ENCODE results near the gene LRCH3. TPM values are rescaled to one million over a fixed set of nuclear protein-coding genes. Genes with fewer than 3 reads are reported as not detected.

The LRCH3 gene
- total and polyA plus RNA-seq, 7 experiments from 2014 or later = 13.5 to 75.5 (median 58.8) TPM

DNA sequence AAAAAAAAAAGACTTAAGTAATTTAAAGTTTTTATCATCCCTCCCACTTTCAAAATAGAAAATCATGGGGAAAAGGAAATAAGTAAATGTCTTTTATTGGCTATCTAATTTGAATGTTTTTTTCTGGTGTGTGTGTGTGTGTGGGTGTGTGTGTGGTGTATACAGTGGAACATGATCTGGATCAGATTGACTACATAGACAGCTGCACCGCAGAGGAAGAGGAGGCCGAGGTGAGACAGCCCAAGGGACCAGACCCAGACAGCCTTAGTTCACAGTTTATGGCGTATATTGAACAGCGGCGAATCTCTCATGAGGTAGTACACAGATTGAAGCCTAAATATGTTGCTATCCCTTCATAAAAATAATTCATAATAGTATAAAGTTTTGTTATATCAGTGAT is 44.5 kb downstream of the LRCH3 start:
- Histone ChIP-seq H3K27me3 (ENCODE audit: control insufficient read depth in 2 of 2, insufficient read depth in 2 of 2, low read length in 2 of 2) (no peaks in the 10 kb centered on the region), H3K9me3 (ENCODE audit: control insufficient read depth in 2 of 3, low read length in 3 of 3) (no peaks in the 10 kb centered on the region), H3K4me1 (ENCODE audit: control insufficient read depth in 2 of 2, insufficient read depth in 2 of 2, low read length in 2 of 2) (no peaks in the 10 kb centered on the region), H3K27ac (ENCODE audit: low read depth, low read length) (no peak overlapping the region), H3K36me3 (ENCODE audit: control insufficient read depth in 2 of 3, insufficient read depth in 3 of 3, low read length in 3 of 3) (peaks cover 11 to 60% (median 12%) of the 10 kb centered on the region in 3 experiments), H3K4me3 (ENCODE audit: low read length) (no peak overlapping the region)
- Mint-ChIP-seq H3K9me3 (no peaks in the 10 kb centered on the region), H3K36me3 (peaks cover 7 to 38% (median 20%) of the 10 kb centered on the region in 5 donors), H3K27ac (peak overlapping the region in 2 of 9 donors; percentile 3 to 45), H3K4me1 (peaks cover 0 to 6% (median 0%) of the 10 kb centered on the region in 7 donors), H3K27me3 (no peaks in the 10 kb centered on the region), H3K4me3 (no peak overlapping the region)
- ChIA-PET POLR2A (interaction anchor here (0.7 kb wide), 1 partner anchor 107 kb away, joined by 3 read pairs; no protein-coding TSS in a partner anchor), CTCF (no interaction called here)
- DNase-seq = no peak
- ATAC-seq = no peak
- intact Hi-C loops (cut with micrococcal nuclease) = no loop called here

- H3K36me3 ChIP-seq (ENCODE audit: control insufficient read depth in 2 of 3, insufficient read depth in 3 of 3, low read length in 3 of 3) = peaks cover 12 to 62% (median 18%) of the 10 kb centered on the region in 3 experiments
- H3K9me3 ChIP-seq (ENCODE audit: control insufficient read depth in 2 of 3, low read length in 3 of 3) = no peaks in the 10 kb centered on the region
- intact Hi-C loops (cut with micrococcal nuclease) = no loop called here
- CTCF ChIA-PET = no interaction called here
- ATAC-seq = no peak
- POLR2A ChIA-PET = no interaction called here
- no peaks in the 10 kb centered on the region for H3K4me1 ChIP-seq (ENCODE audit: control insufficient read depth in 2 of 2, insufficient read depth in 2 of 2, low read length in 2 of 2)
- no peak overlapping the region for H3K4me3 ChIP-seq (ENCODE audit: low read length)
- Mint-ChIP-seq H3K27ac (peak overlapping the region in 1 of 9 donors; percentile 25), H3K9me3 (no peaks in the 10 kb centered on the region), H3K27me3 (no peaks in the 10 kb centered on the region), H3K36me3 (peaks cover 7 to 40% (median 21%) of the 10 kb centered on the region in 5 donors), H3K4me3 (no peak overlapping the region), H3K4me1 (peaks cover 0 to 6% (median 0%) of the 10 kb centered on the region in 7 donors)
- no peak for DNase-seq
- no peak overlapping the region for H3K27ac ChIP-seq (ENCODE audit: low read depth, low read length)
- no peaks in the 10 kb centered on the region for H3K27me3 ChIP-seq (ENCODE audit: control insufficient read depth in 2 of 2, insufficient read depth in 2 of 2, low read length in 2 of 2)
Measured at GRCh38 chr3:197836244-197836643, 45.2 kb downstream of the LRCH3 start.

DNA sequence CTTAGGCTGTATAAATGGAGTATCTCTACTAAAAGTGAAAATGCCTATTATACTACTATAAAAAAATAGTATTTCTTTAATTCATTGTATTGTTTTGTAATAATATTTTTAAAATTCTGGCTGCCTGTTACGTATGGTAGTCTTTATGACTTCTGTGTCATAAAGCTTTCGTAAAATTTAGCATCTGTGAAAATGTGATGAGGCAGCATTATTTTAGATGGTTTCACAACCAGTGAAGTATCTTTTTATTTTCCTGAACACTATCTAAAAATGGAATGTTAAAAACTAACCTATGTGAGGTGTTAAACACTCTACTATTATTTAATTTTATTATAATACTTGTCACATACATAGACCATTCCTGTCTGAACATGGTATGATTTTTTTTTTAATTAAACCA is 46.2 kb downstream of the LRCH3 start:
- H3K4me3 ChIP-seq (ENCODE audit: low read length) = no peak overlapping the region
- CTCF ChIA-PET = no interaction called here
- intact Hi-C loops (cut with micrococcal nuclease) = no loop called here
- ATAC-seq = no peak
- H3K27ac ChIP-seq (ENCODE audit: low read depth, low read length) = no peak overlapping the region
- peaks cover 7 to 64% (median 26%) of the 10 kb centered on the region in 3 experiments for H3K36me3 ChIP-seq (ENCODE audit: control insufficient read depth in 2 of 3, insufficient read depth in 3 of 3, low read length in 3 of 3)
- no peaks in the 10 kb centered on the region for H3K27me3 Mint-ChIP-seq
- POLR2A ChIA-PET = no interaction called here
- peaks cover 0 to 6% (median 0%) of the 10 kb centered on the region in 7 donors for H3K4me1 Mint-ChIP-seq
- no peak overlapping the region for H3K27ac Mint-ChIP-seq
- H3K9me3 Mint-ChIP-seq = no peaks in the 10 kb centered on the region
- H3K36me3 Mint-ChIP-seq = peaks cover 2 to 44% (median 22%) of the 10 kb centered on the region in 5 donors
- H3K4me3 Mint-ChIP-seq = no peak overlapping the region
- H3K4me1 ChIP-seq (ENCODE audit: control insufficient read depth in 2 of 2, insufficient read depth in 2 of 2, low read length in 2 of 2) = no peaks in the 10 kb centered on the region
- H3K27me3 ChIP-seq (ENCODE audit: control insufficient read depth in 2 of 2, insufficient read depth in 2 of 2, low read length in 2 of 2) = no peaks in the 10 kb centered on the region
- DNase-seq = no peak
- H3K9me3 ChIP-seq (ENCODE audit: control insufficient read depth in 2 of 3, low read length in 3 of 3) = no peaks in the 10 kb centered on the region

DNA sequence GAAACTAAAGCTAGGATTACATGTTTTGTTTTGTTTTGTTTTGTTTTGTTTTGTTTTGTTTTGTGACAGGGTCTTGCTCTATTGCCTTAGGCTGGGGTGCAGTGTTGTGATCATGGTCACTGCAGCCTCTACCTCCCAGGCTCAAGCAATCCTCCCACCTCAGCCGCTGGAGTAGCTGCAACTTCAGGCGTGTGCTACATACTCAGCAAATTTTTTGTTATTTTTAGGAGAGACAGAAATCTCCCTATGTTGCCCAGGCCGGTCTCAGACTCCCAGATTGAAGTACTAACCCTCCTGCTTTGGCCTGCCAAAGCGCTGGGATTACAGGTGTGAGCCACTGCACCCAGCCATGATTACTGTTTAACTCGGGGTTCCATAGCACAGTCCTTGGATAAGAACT is 50.7 kb downstream of the LRCH3 start:
- Mint-ChIP-seq H3K36me3 (peaks cover 6 to 50% (median 28%) of the 10 kb centered on the region in 5 donors), H3K4me1 (peaks cover 0 to 17% (median 2%) of the 10 kb centered on the region in 7 donors), H3K27me3 (no peaks in the 10 kb centered on the region), H3K4me3 (no peak overlapping the region), H3K27ac (peak overlapping the region in 2 of 9 donors; percentile 16 to 19), H3K9me3 (peaks cover 0 to 1% (median 0%) of the 10 kb centered on the region in 11 donors)
- H3K9me3 ChIP-seq (ENCODE audit: control insufficient read depth in 2 of 3, low read length in 3 of 3) = no peaks in the 10 kb centered on the region
- ATAC-seq (no peak), DNase-seq (no peak)
- CTCF ChIA-PET = interaction anchor here (0.6 kb wide), 1 partner anchor 10 kb away, joined by 3 read pairs; no protein-coding TSS in a partner anchor
- intact Hi-C loops (cut with micrococcal nuclease) = no loop called here
- no peak overlapping the region for H3K4me3 ChIP-seq (ENCODE audit: low read length)
- no peak overlapping the region for H3K27ac ChIP-seq (ENCODE audit: low read depth, low read length)
- no peaks in the 10 kb centered on the region for H3K27me3 ChIP-seq (ENCODE audit: control insufficient read depth in 2 of 2, insufficient read depth in 2 of 2, low read length in 2 of 2)
- H3K4me1 ChIP-seq (ENCODE audit: control insufficient read depth in 2 of 2, insufficient read depth in 2 of 2, low read length in 2 of 2) = no peaks in the 10 kb centered on the region
- H3K36me3 ChIP-seq (ENCODE audit: control insufficient read depth in 2 of 3, insufficient read depth in 3 of 3, low read length in 3 of 3) = peaks cover 0 to 52% (median 27%) of the 10 kb centered on the region in 3 experiments
- POLR2A ChIA-PET = no interaction called here

DNA sequence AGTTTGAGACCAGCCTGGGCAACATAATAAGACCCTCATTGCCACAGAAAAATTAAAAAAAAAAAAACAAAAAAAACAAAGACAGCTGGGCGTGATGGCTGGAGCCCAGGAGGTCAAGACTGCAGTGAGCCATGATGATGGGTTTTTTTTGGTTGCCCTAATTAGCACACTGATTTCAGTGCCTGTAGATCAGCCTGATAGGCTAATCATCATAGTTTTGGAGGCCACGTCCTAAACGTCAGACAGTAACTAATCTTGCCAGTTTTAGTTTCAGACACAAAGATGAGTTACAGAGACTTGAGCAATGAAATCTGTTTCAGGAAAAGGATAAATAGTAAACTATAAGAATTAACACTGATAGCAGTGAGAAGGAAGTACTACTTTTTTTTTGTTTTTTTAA is 55.4 kb downstream of the LRCH3 start:
- Histone ChIP-seq H3K9me3 (ENCODE audit: control insufficient read depth in 2 of 3, low read length in 3 of 3) (no peaks in the 10 kb centered on the region), H3K27ac (ENCODE audit: low read depth, low read length) (no peak overlapping the region), H3K4me3 (ENCODE audit: low read length) (no peak overlapping the region), H3K36me3 (ENCODE audit: control insufficient read depth in 2 of 3, insufficient read depth in 3 of 3, low read length in 3 of 3) (peaks cover 0 to 39% (median 9%) of the 10 kb centered on the region in 3 experiments), H3K4me1 (ENCODE audit: control insufficient read depth in 2 of 2, insufficient read depth in 2 of 2, low read length in 2 of 2) (peaks cover 3 to 8% of the 10 kb centered on the region in 2 donors), H3K27me3 (ENCODE audit: control insufficient read depth in 2 of 2, insufficient read depth in 2 of 2, low read length in 2 of 2) (no peaks in the 10 kb centered on the region)
- ATAC-seq (no peak), DNase-seq (no peak)
- CTCF ChIA-PET = no interaction called here
- peaks cover 19 to 58% (median 41%) of the 10 kb centered on the region in 5 donors for H3K36me3 Mint-ChIP-seq
- POLR2A ChIA-PET = no interaction called here
- peak overlapping the region in 8 of 9 donors; percentile 15 to 92 (median 40) for H3K27ac Mint-ChIP-seq
- intact Hi-C loops (cut with micrococcal nuclease) = loop anchor here (5.0 kb wide), 2 partner anchors 54 to 101 kb away; partner anchors contain the start of gene LRCH3 (in 2 of the 2)
- peaks cover 0 to 1% (median 0%) of the 10 kb centered on the region in 11 donors for H3K9me3 Mint-ChIP-seq
- no peaks in the 10 kb centered on the region for H3K27me3 Mint-ChIP-seq
- H3K4me1 Mint-ChIP-seq = peaks cover 18 to 30% (median 26%) of the 10 kb centered on the region in 7 donors
- H3K4me3 Mint-ChIP-seq = peak overlapping the region in 1 of 10 donors; percentile 42

GRCh38 chr3:197847866-197848401 is 56.9 kb downstream of the LRCH3 start:
- Mint-ChIP-seq H3K9me3 (peaks cover 0 to 1% (median 0%) of the 10 kb centered on the region in 11 donors), H3K27ac (peak overlapping the region; percentile 88 to 98 (median 93)), H3K4me3 (peak overlapping the region; percentile 58 to 93 (median 86)), H3K36me3 (peaks cover 24 to 58% (median 44%) of the 10 kb centered on the region in 5 donors), H3K27me3 (no peaks in the 10 kb centered on the region), H3K4me1 (peaks cover 18 to 30% (median 26%) of the 10 kb centered on the region in 7 donors)
- ATAC-seq (peak; percentile 92), DNase-seq (peak in 7 of 9 donors; percentile 33 to 65 (median 53))
- H3K27ac ChIP-seq (ENCODE audit: low read depth, low read length) = peak overlapping the region; percentile 67
- H3K9me3 ChIP-seq (ENCODE audit: control insufficient read depth in 2 of 3, low read length in 3 of 3) = no peaks in the 10 kb centered on the region
- POLR2A ChIA-PET = interaction anchor here (0.7 to 1.5 kb wide), 2 partner anchors 56 to 102 kb away, joined by 3 to 7 read pairs; partner anchors contain the start of gene RPL35A
- peaks cover 0 to 33% (median 4%) of the 10 kb centered on the region in 3 experiments for H3K36me3 ChIP-seq (ENCODE audit: control insufficient read depth in 2 of 3, insufficient read depth in 3 of 3, low read length in 3 of 3)
- peak overlapping the region; percentile 49 for H3K4me3 ChIP-seq (ENCODE audit: low read length)
- H3K27me3 ChIP-seq (ENCODE audit: control insufficient read depth in 2 of 2, insufficient read depth in 2 of 2, low read length in 2 of 2) = no peaks in the 10 kb centered on the region
- intact Hi-C loops (cut with micrococcal nuclease) = loop anchor here (2.0 to 5.0 kb wide), 3 partner anchors 56 to 99 kb away; partner anchors contain the start of genes LRCH3 (in 2 of the 2) and FYTTD1 (in 1 of the 2)
- H3K4me1 ChIP-seq (ENCODE audit: control insufficient read depth in 2 of 2, insufficient read depth in 2 of 2, low read length in 2 of 2) = peaks cover 3 to 8% of the 10 kb centered on the region in 2 donors
- CTCF ChIA-PET = interaction anchor here (0.7 to 1.1 kb wide), 2 partner anchors 9 to 56 kb away, joined by 3 read pairs; partner anchors contain the start of gene LRCH3

Data from naive thymus-derived CD4-positive, alpha-beta T cell (primary cell).